HL-60 (cell line): Measurements from ENCODE around the gene IL6ST.

ENCODE experiments used
- DNase-seq, 2 experiments: peaks; one replicate each; pipeline ENCODE4 v3.0.0-alpha.2; 2010 to 2020; ENCODE audit warnings: low read depth in 1 of 2, low spot score in 1 of 2
- H3K27ac ChIP-seq: fragments of 250-450 bp; sonication (Bioruptor Pico); replicated peaks from 2 replicates; pipeline ENCODE4 v1.5.1; 2020; ENCODE audit warnings: mild to moderate bottlenecking, moderate library complexity
- H3K27me3 ChIP-seq: fragments of 250-450 bp; sonication (Bioruptor Pico); 2 replicates; pipeline ENCODE4 v1.5.1; 2021; ENCODE audit warnings: mild to moderate bottlenecking, moderate library complexity; ENCODE audit not compliant: insufficient read depth, poor library complexity, severe bottlenecking
- H3K4me3 ChIP-seq: replicated peaks from 2 replicates; pipeline ENCODE4 v1.5.1; 2011; ENCODE audit warnings: mild to moderate bottlenecking, control low read depth, low read length; ENCODE audit not compliant: insufficient read depth
- GABPA ChIP-seq: IDR thresholded peaks from 2 replicates; pipeline ENCODE4 v1.6.1; 2012; ENCODE audit warnings: low read depth
- POLR2AphosphoS5 ChIP-seq: IDR thresholded peaks from 2 replicates; pipeline ENCODE4 v1.6.1; 2012; ENCODE audit warnings: low read depth
- SPI1 ChIP-seq: IDR thresholded peaks from 2 replicates; pipeline ENCODE4 v1.6.1; 2012; ENCODE audit warnings: low read depth, mild to moderate bottlenecking, borderline replicate concordance
- TF ChIP-seq, protein P1 (sequence below): IDR thresholded peaks from one replicate; pipeline ENCODE4 v1.5.1; 2011; ENCODE audit warnings: low read length, control low read depth, inconsistent platforms; ENCODE audit not compliant: insufficient read depth
- TF ChIP-seq, protein P2 (sequence below): IDR thresholded peaks from 2 replicates; pipeline ENCODE4 v1.6.1; 2012; ENCODE audit warnings: low read depth; ENCODE audit not compliant: insufficient replicate concordance

IL6ST gene

DNA sequence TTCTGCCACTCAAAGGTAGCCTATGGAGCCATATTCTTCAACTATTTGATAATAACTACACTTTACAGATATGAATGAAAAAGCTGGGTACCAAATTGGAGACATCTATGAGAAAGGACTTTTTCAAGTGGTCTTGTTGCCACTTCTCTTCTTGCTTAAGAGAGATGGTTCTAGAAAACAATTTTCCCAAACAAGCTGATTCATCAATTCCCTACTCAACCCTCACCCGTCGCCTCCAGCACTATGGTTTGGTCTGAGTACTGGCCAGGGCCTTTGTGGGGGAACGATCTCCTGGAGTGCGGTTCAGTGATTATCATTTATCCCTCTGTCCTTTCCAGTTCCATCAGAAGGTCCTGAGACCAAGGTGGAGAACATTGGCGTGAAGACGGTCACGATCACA lies 86.8 kb downstream of the IL6ST start:
- no peak for TF ChIP-seq POLR2AphosphoS5
- TF ChIP-seq SPI1 = no peak
- no peak for TF ChIP-seq GABPA
- TF ChIP-seq, protein P1, sequence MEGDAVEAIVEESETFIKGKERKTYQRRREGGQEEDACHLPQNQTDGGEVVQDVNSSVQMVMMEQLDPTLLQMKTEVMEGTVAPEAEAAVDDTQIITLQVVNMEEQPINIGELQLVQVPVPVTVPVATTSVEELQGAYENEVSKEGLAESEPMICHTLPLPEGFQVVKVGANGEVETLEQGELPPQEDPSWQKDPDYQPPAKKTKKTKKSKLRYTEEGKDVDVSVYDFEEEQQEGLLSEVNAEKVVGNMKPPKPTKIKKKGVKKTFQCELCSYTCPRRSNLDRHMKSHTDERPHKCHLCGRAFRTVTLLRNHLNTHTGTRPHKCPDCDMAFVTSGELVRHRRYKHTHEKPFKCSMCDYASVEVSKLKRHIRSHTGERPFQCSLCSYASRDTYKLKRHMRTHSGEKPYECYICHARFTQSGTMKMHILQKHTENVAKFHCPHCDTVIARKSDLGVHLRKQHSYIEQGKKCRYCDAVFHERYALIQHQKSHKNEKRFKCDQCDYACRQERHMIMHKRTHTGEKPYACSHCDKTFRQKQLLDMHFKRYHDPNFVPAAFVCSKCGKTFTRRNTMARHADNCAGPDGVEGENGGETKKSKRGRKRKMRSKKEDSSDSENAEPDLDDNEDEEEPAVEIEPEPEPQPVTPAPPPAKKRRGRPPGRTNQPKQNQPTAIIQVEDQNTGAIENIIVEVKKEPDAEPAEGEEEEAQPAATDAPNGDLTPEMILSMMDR = no peak
- TF ChIP-seq, protein P2, sequence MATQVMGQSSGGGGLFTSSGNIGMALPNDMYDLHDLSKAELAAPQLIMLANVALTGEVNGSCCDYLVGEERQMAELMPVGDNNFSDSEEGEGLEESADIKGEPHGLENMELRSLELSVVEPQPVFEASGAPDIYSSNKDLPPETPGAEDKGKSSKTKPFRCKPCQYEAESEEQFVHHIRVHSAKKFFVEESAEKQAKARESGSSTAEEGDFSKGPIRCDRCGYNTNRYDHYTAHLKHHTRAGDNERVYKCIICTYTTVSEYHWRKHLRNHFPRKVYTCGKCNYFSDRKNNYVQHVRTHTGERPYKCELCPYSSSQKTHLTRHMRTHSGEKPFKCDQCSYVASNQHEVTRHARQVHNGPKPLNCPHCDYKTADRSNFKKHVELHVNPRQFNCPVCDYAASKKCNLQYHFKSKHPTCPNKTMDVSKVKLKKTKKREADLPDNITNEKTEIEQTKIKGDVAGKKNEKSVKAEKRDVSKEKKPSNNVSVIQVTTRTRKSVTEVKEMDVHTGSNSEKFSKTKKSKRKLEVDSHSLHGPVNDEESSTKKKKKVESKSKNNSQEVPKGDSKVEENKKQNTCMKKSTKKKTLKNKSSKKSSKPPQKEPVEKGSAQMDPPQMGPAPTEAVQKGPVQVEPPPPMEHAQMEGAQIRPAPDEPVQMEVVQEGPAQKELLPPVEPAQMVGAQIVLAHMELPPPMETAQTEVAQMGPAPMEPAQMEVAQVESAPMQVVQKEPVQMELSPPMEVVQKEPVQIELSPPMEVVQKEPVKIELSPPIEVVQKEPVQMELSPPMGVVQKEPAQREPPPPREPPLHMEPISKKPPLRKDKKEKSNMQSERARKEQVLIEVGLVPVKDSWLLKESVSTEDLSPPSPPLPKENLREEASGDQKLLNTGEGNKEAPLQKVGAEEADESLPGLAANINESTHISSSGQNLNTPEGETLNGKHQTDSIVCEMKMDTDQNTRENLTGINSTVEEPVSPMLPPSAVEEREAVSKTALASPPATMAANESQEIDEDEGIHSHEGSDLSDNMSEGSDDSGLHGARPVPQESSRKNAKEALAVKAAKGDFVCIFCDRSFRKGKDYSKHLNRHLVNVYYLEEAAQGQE = no peak
- Histone ChIP-seq H3K4me3 (no peak overlapping the region), H3K27me3 (no peaks in the 10 kb centered on the region), H3K27ac (no peak overlapping the region)
- no peak for DNase-seq

DNA sequence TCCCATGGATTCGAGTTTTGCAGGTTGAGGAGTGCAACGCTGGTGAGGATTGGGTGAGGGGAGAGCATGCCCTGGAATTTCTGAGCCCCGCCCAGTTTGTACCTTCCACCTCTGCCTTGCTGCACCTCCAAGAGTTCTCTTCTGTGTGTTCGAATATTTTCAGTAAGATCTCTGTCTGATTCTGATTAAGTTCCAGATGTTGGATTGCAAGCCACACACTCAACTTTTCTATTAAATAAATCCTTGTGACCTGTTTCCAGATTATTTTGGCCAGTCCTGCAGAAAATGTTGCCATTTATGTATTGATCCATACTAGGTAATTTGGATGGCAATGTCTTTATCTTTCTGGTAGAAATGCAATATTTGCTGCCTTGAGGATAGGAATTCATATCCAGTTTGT lies 89.5 kb downstream of the IL6ST start:
- no peaks in the 10 kb centered on the region for H3K27me3 ChIP-seq
- H3K4me3 ChIP-seq = no peak overlapping the region
- TF ChIP-seq SPI1 (no peak), GABPA (no peak), POLR2AphosphoS5 (no peak)
- TF ChIP-seq, protein P1 = no peak
- TF ChIP-seq, protein P2 = no peak
- H3K27ac ChIP-seq = no peak overlapping the region
- DNase-seq = no peak

DNA sequence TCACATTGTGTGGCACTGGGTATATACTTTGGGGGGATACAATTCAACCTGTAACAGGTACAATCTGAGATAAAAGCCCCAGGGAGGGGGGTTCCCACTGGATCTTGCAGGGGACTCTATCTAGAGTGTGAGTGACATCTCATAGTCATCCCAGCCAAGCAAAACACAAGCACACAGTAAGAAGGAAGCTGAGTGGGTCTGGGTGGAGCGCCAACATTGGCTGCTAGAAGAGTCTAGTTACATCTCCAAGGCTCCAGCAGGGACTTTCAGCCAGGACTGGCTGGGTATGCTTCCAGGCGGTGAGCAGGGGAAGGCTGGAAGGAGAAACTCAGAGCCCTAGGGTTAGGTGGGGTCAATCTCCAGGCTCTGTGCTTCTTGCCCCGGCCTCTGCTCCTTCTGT lies 90.6 kb downstream of the IL6ST start:
- Histone ChIP-seq H3K27ac (no peak overlapping the region), H3K4me3 (no peak overlapping the region), H3K27me3 (no peaks in the 10 kb centered on the region)
- TF ChIP-seq, protein P1 = no peak
- TF ChIP-seq SPI1 = no peak
- TF ChIP-seq GABPA = no peak
- TF ChIP-seq, protein P2 = no peak
- no peak for TF ChIP-seq POLR2AphosphoS5
- DNase-seq = no peak
